ENCODE measurements around the gene KRTAP9-3. TPM values are rescaled to one million over a fixed set of nuclear protein-coding genes. Genes with fewer than 3 reads are reported as not detected.
"Not testable (repeated sequence)": the region's sequence is repeated elsewhere in the genome, so short reads cannot be mapped to it uniquely, and the experiment has no call there.

KRTAP9-3 gene
- polyA plus RNA-seq, 1 experiment: not detected

GRCh38 chr17:41223821-41224220 lies 8.4 kb upstream of the KRTAP9-3 start:
- no peak for TF ChIP-seq CTCF (IDR thresholded peaks at IDR 0.05; ENCODE audit: insufficient read depth, low read depth, low read length)
- no peak for DNase-seq (ENCODE audit: low read depth)
- POLR2A ChIA-PET: no interaction called here
- Histone ChIP-seq H3K27me3 (ENCODE audit: control insufficient read depth, insufficient read depth, low read length) (no peaks in the 10 kb centered on the region), H3K4me3 (ENCODE audit: low read depth, low read length) (no peak overlapping the region), H3K36me3 (ENCODE audit: control insufficient read depth, insufficient read depth, low read length) (no peaks in the 10 kb centered on the region)
- CTCF ChIA-PET: no interaction called here

GRCh38 chr17:41226051-41226450 lies 6.2 kb upstream of the KRTAP9-3 start:
- H3K36me3 ChIP-seq (ENCODE audit: control insufficient read depth, insufficient read depth, low read length): no peaks in the 10 kb centered on the region
- CTCF ChIA-PET: interaction anchor here (1.2 kb wide), 1 partner anchor 9 kb away, joined by 3 read pairs; no protein-coding TSS in a partner anchor
- no peaks in the 10 kb centered on the region; the same call in 1 of the 2 replicates for H3K27me3 ChIP-seq (ENCODE audit: control insufficient read depth, insufficient read depth, low read length)
- POLR2A ChIA-PET: no interaction called here
- TF ChIP-seq CTCF (IDR thresholded peaks at IDR 0.05; ENCODE audit: insufficient read depth, low read depth, low read length): no peak
- DNase-seq (ENCODE audit: low read depth): no peak
- H3K4me3 ChIP-seq (ENCODE audit: low read depth, low read length): no peak overlapping the region

- H3K4me3 ChIP-seq (ENCODE audit: low read depth, low read length); POLR2A ChIA-PET; H3K36me3 ChIP-seq (ENCODE audit: control insufficient read depth, insufficient read depth, low read length); DNase-seq (ENCODE audit: low read depth); H3K27me3 ChIP-seq (ENCODE audit: control insufficient read depth, insufficient read depth, low read length): not testable (repeated sequence)
- CTCF ChIA-PET: interaction anchor here (0.7 kb wide), 1 partner anchor 304 kb away, joined by 3 read pairs; no protein-coding TSS in a partner anchor
Measured at GRCh38 chr17:41226598-41227095, 5.6 kb upstream of the KRTAP9-3 start, which contains the start of gene KRTAP9-2. TSS of gene KRTAP9-2 (plus strand) at chr17:41226648. CDS start at chr17:41226655, 7 bp downstream.

GRCh38 chr17:41230094-41230493 lies 2.2 kb upstream of the KRTAP9-3 start:
- TF ChIP-seq CTCF (IDR thresholded peaks at IDR 0.05; ENCODE audit: insufficient read depth, low read depth, low read length): no peak
- ChIA-PET POLR2A (no interaction called here), CTCF (no interaction called here)
- Histone ChIP-seq H3K4me3 (ENCODE audit: low read depth, low read length) (no peak overlapping the region), H3K36me3 (ENCODE audit: control insufficient read depth, insufficient read depth, low read length) (no peaks in the 10 kb centered on the region), H3K27me3 (ENCODE audit: control insufficient read depth, insufficient read depth, low read length) (no peaks in the 10 kb centered on the region; the same call in 1 of the 2 replicates)
- DNase-seq (ENCODE audit: low read depth): no peak

- DNase-seq (ENCODE audit: low read depth): no peak
- Histone ChIP-seq H3K27me3 (ENCODE audit: control insufficient read depth, insufficient read depth, low read length) (no peaks in the 10 kb centered on the region; the same call in 1 of the 2 replicates), H3K4me3 (ENCODE audit: low read depth, low read length) (no peak overlapping the region), H3K36me3 (ENCODE audit: control insufficient read depth, insufficient read depth, low read length) (no peaks in the 10 kb centered on the region)
- no peak for TF ChIP-seq CTCF (IDR thresholded peaks at IDR 0.05; ENCODE audit: insufficient read depth, low read depth, low read length)
- POLR2A ChIA-PET: no interaction called here
- CTCF ChIA-PET: no interaction called here
Measured at GRCh38 chr17:41231731-41232130, 518 bp upstream of the KRTAP9-3 start.

- H3K27me3 ChIP-seq (ENCODE audit: control insufficient read depth, insufficient read depth, low read length); H3K4me3 ChIP-seq (ENCODE audit: low read depth, low read length); POLR2A ChIA-PET; H3K36me3 ChIP-seq (ENCODE audit: control insufficient read depth, insufficient read depth, low read length); DNase-seq (ENCODE audit: low read depth): not testable (repeated sequence)
- CTCF ChIA-PET: interaction anchor here (1.1 kb wide), 1 partner anchor 64 kb away, joined by 3 read pairs; no protein-coding TSS in a partner anchor
Measured at GRCh38 chr17:41237116-41237515, 4.9 kb downstream of the KRTAP9-3 start.

GRCh38 chr17:41237949-41238437 lies 5.7 kb downstream of the KRTAP9-3 start, which contains the start of gene KRTAP9-8:
TSS of gene KRTAP9-8 (plus strand) at chr17:41237999. CDS start at chr17:41238052, 53 bp downstream.
- CTCF ChIA-PET: interaction anchor here (1.1 kb wide), 1 partner anchor 63 kb away, joined by 3 read pairs; no protein-coding TSS in a partner anchor
- H3K36me3 ChIP-seq (ENCODE audit: control insufficient read depth, insufficient read depth, low read length); POLR2A ChIA-PET; H3K4me3 ChIP-seq (ENCODE audit: low read depth, low read length); H3K27me3 ChIP-seq (ENCODE audit: control insufficient read depth, insufficient read depth, low read length); DNase-seq (ENCODE audit: low read depth): not testable (repeated sequence)

GRCh38 chr17:41246995-41247787 lies 14.9 kb downstream of the KRTAP9-3 start:
- CTCF ChIA-PET: interaction anchor here (0.6 kb wide), 1 partner anchor 29 kb away, joined by 3 read pairs; the partner anchor contains the start of gene KRTAP9-7
- H3K27me3 ChIP-seq (ENCODE audit: control insufficient read depth, insufficient read depth, low read length); H3K4me3 ChIP-seq (ENCODE audit: low read depth, low read length); H3K36me3 ChIP-seq (ENCODE audit: control insufficient read depth, insufficient read depth, low read length); DNase-seq (ENCODE audit: low read depth); POLR2A ChIA-PET: not testable (repeated sequence)

Measured in BJ (cell line).